Loucy (cell line): Measurements from ENCODE around the gene SPATA9.
"Not testable (repeated sequence)": the region's sequence is repeated elsewhere in the genome, so short reads cannot be mapped to it uniquely, and the experiment has no call there.

Source experiments
- H2AFZ ChIP-seq: fragments of 200-600 bp; sonication (generic); 2 replicates; pipeline ENCODE4 v1.6.0; 2016; ENCODE audit warnings: antibody characterized with exemption, mild to moderate bottlenecking, low read length, moderate library complexity
- H3F3A ChIP-seq: fragments of 200-600 bp; 2 replicates; pipeline ENCODE4 v1.6.0; 2016; ENCODE audit warnings: antibody characterized with exemption, low read depth, mild to moderate bottlenecking
- H3K27me3 ChIP-seq: fragments of 200-600 bp; sonication (generic); 2 replicates; pipeline ENCODE4 v1.6.1; 2014; ENCODE audit warnings: low read length, mild to moderate bottlenecking; ENCODE audit not compliant: insufficient read depth, poor library complexity, severe bottlenecking
- H3K36me3 ChIP-seq: fragments of 200-600 bp; sonication (generic); 2 replicates; pipeline ENCODE4 v1.6.1; 2016; ENCODE audit warnings: low read length; ENCODE audit not compliant: insufficient read depth
- H3K4me1 ChIP-seq: fragments of 200-600 bp; sonication (generic); 2 replicates; pipeline ENCODE4 v1.5.1; 2014; ENCODE audit warnings: low read length, mild to moderate bottlenecking; ENCODE audit not compliant: insufficient read depth, poor library complexity, severe bottlenecking
- H3K4me2 ChIP-seq: fragments of 200-600 bp; sonication (generic); 2 replicates; pipeline ENCODE4 v1.6.0; 2014; ENCODE audit warnings: antibody characterized with exemption, low read length, low read depth, mild to moderate bottlenecking; ENCODE audit not compliant: poor library complexity, severe bottlenecking
- H3K4me3 ChIP-seq: fragments of 200-600 bp; sonication (generic); 2 replicates; pipeline ENCODE4 v1.5.1; 2014; ENCODE audit warnings: low read length, mild to moderate bottlenecking, mixed read lengths; ENCODE audit not compliant: poor library complexity, severe bottlenecking
- H3K79me2 ChIP-seq: fragments of 200-600 bp; sonication (generic); 2 replicates; pipeline ENCODE4 v1.6.1; 2014; ENCODE audit warnings: low read length; ENCODE audit not compliant: insufficient read depth
- H3K9ac ChIP-seq: fragments of 200-600 bp; sonication (generic); 2 replicates; pipeline ENCODE4 v1.6.0; 2014; ENCODE audit warnings: mild to moderate bottlenecking, low read depth, low read length, moderate library complexity; ENCODE audit not compliant: poor library complexity, severe bottlenecking
- H3K9me2 ChIP-seq: fragments of 200-600 bp; sonication (generic); replicated peaks from 2 replicates; pipeline ENCODE4 v1.6.1; 2016; ENCODE audit warnings: low read depth, low read length, mixed read lengths
- H3K9me3 ChIP-seq: fragments of 200-600 bp; sonication (generic); 2 replicates; pipeline ENCODE4 v1.6.1; 2014; ENCODE audit warnings: mild to moderate bottlenecking, antibody characterized with exemption, low read length, low read depth; ENCODE audit not compliant: insufficient read depth
- H4K20me1 ChIP-seq: fragments of 200-600 bp; sonication (generic); 2 replicates; pipeline ENCODE4 v1.6.0; 2014; ENCODE audit warnings: antibody characterized with exemption, low read length, mild to moderate bottlenecking; ENCODE audit not compliant: insufficient read depth, poor library complexity, severe bottlenecking
- CTCF ChIP-seq: fragments of 200-600 bp; sonication (generic); conservative IDR thresholded peaks from 2 replicates; pipeline ENCODE4 v1.5.1; 2014; ENCODE audit warnings: mild to moderate bottlenecking, antibody characterized with exemption, low read length
- EZH2phosphoT487 ChIP-seq: fragments of 200-600 bp; IDR thresholded peaks from 2 replicates; pipeline ENCODE4 v1.6.1; 2018; ENCODE audit warnings: antibody characterized with exemption, mild to moderate bottlenecking, moderate library complexity, borderline replicate concordance

SPATA9 gene

DNA sequence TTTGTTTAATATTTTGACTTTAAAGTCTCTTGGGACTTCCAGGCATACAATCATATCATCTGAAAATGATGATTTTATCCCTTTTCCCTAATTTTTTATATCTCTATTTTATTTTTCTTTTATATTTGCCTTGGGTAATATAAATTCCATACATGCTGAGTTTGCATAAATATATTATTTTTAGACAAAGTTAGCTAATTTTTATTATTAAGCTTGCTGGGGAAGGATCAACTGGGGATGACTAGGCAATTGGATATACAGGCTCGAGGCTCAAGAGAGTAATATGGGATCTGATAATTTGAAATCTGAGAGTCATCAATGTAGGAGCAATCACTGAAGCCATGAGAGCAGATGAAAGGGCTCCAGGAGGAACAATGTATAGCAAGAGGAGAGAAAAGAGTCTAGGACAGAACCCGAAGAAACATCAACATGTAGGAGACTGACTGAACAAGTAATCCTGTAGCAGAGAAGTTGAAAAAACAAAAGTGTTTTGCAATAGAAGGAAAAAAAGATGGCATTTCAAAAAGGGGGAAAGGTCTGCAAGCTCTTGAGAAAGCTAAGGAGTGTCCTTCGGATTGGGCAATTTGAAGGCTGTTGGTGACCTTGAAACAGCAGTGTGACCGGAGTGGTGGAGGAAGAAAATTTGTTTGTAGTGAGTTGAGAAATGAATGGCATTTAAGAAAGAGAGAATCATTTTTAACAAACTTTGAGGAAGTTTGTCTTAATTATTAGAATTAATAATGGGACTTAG is 31.3 kb upstream of the SPATA9 start:
- H3K79me2 ChIP-seq = no peaks in the 10 kb centered on the region
- H3K4me1 ChIP-seq = peaks cover 22% of the 10 kb centered on the region
- H3F3A ChIP-seq = no peaks in the 10 kb centered on the region
- no peaks in the 10 kb centered on the region for H4K20me1 ChIP-seq
- H3K9me3 ChIP-seq = no peaks in the 10 kb centered on the region
- H3K4me2 ChIP-seq = no peak overlapping the region
- TF ChIP-seq EZH2phosphoT487 (no peak), CTCF (no peak)
- no peaks in the 10 kb centered on the region for H3K9me2 ChIP-seq
- H2AFZ ChIP-seq = no peak overlapping the region
- no peak overlapping the region for H3K9ac ChIP-seq
- H3K4me3 ChIP-seq = no peak overlapping the region
- H3K27me3 ChIP-seq = no peaks in the 10 kb centered on the region
- H3K36me3 ChIP-seq = no peaks in the 10 kb centered on the region

DNA sequence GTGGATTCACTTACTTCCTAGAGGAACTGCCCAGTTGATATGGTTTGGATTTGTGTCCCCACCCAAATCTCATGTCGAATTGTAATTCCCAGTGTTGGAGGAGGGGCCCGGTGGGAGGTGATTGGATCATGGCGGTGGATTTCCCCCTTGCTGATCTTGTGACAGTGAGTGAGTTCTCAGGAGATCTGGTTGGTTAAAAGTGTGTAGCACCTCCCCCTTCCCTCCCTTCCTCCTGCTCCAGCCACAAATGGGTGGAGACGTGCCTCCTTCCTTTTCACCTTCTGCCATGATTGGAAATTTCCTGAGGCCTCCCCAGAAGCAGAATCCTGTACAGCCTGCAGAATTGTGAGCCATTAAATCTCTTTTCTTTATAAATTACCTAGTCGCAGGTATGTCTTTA is 30.5 kb upstream of the SPATA9 start:
- not testable (repeated sequence) for H3K9me2 ChIP-seq, H4K20me1 ChIP-seq, H3F3A ChIP-seq, H3K9ac ChIP-seq, H3K79me2 ChIP-seq, H2AFZ ChIP-seq, H3K9me3 ChIP-seq, H3K4me3 ChIP-seq, H3K4me2 ChIP-seq, H3K36me3 ChIP-seq, H3K27me3 ChIP-seq
- H3K4me1 ChIP-seq = peaks cover 13% of the 10 kb centered on the region

GRCh38 chr5:95712347-95712958 is 29.7 kb upstream of the SPATA9 start:
- Histone ChIP-seq H3K4me1 (peaks cover 5% of the 10 kb centered on the region), H4K20me1 (no peaks in the 10 kb centered on the region), H3K9ac (no peak overlapping the region), H2AFZ (0 out of 2 replicates have a peak overlapping the region, but pooled peaks have one; percentile 9), H3K4me2 (no peak overlapping the region), H3F3A (no peaks in the 10 kb centered on the region), H3K27me3 (no peaks in the 10 kb centered on the region), H3K9me3 (no peaks in the 10 kb centered on the region), H3K36me3 (no peaks in the 10 kb centered on the region), H3K9me2 (no peaks in the 10 kb centered on the region), H3K79me2 (no peaks in the 10 kb centered on the region), H3K4me3 (no peak overlapping the region)
- TF ChIP-seq EZH2phosphoT487 = no peak
- TF ChIP-seq CTCF = no peak
